HFFc6 (cell line): ENCODE results near the gene PCDHGC4. TPM values are rescaled to one million over a fixed set of nuclear protein-coding genes. Genes with fewer than 3 reads are reported as not detected.
A peak's percentile ranks its signal among the peaks of the same experiment; 100 is the strongest.

Source experiments
- DNase-seq: peaks from one replicate; pipeline ENCODE4 v3.0.0-alpha.2; 2018
- H3K27ac Mint-ChIP-seq: 2 replicates; pipeline ENCODE4 v1.8.0; 2020; ENCODE audit warnings: mild to moderate bottlenecking, mixed read lengths
- H3K27me3 Mint-ChIP-seq: 2 replicates; pipeline ENCODE4 v1.8.0; 2021; ENCODE audit warnings: mild to moderate bottlenecking, moderate library complexity, mixed read lengths; ENCODE audit not compliant: insufficient read depth
- H3K36me3 Mint-ChIP-seq: 2 replicates; pipeline ENCODE4 v1.8.0; 2021; ENCODE audit warnings: low read depth, mixed read lengths
- H3K4me1 Mint-ChIP-seq: 2 replicates; pipeline ENCODE4 v1.8.0; 2020; ENCODE audit warnings: low read depth, mixed read lengths
- H3K4me3 Mint-ChIP-seq: 2 replicates; pipeline ENCODE4 v1.8.0; 2020; ENCODE audit warnings: mild to moderate bottlenecking, moderate library complexity, mixed read lengths
- H3K9me3 Mint-ChIP-seq: 2 replicates; pipeline ENCODE4 v1.8.0; 2020; ENCODE audit warnings: mild to moderate bottlenecking, mixed read lengths
- CTCF ChIP-seq: fragments of 200-600 bp; sonication (generic); IDR thresholded peaks from 2 replicates; pipeline ENCODE4 v1.5.0; 2021; ENCODE audit warnings: antibody characterized with exemption, mild to moderate bottlenecking
- total RNA-seq, 6 experiments: library from RNA; stranded (reverse); fragmentation: NEBNext Ultra II Directional; extraction: Animal tissue kit (Norgen Biotek cat#: 25700); gene quantifications; 2 replicates in 1 of 6; 3 replicates in 5 of 6; pipeline ENCODE4 v1.2.3, GENCODE V29; 2021

PCDHGC4 gene
- total RNA-seq, 6 experiments from 2014 or later = 0.34 to 1.4 (median 0.62) TPM

- Mint-ChIP-seq H3K36me3 (peaks cover 25% of the 10 kb centered on the region; the same call in 1 of the 2 replicates), H3K27me3 (peaks cover 4% of the 10 kb centered on the region), H3K9me3 (no peaks in the 10 kb centered on the region), H3K4me1 (peaks cover 70% of the 10 kb centered on the region), H3K27ac (peak overlapping the region; percentile 91), H3K4me3 (peak overlapping the region; percentile 96)
- peak; percentile 64 for TF ChIP-seq CTCF
- peak; percentile 50 for DNase-seq
Observed at GRCh38 chr5:141478321-141478945, 6.4 kb upstream of the PCDHGC4 start.

GRCh38 chr5:141479776-141480175 is 5.1 kb upstream of the PCDHGC4 start:
- peaks cover 81% of the 10 kb centered on the region for H3K4me1 Mint-ChIP-seq
- TF ChIP-seq CTCF = no peak
- H3K4me3 Mint-ChIP-seq = peak overlapping the region; percentile 33; the same call in 1 of the 2 replicates
- H3K27ac Mint-ChIP-seq = no peak overlapping the region
- peaks cover 30% of the 10 kb centered on the region; the same call in 1 of the 2 replicates for H3K36me3 Mint-ChIP-seq
- no peaks in the 10 kb centered on the region for H3K9me3 Mint-ChIP-seq
- peaks cover 4% of the 10 kb centered on the region for H3K27me3 Mint-ChIP-seq
- no peak for DNase-seq

GRCh38 chr5:141483902-141484301 is 928 bp upstream of the PCDHGC4 start:
- H3K4me3 Mint-ChIP-seq = no peak overlapping the region
- H3K9me3 Mint-ChIP-seq = no peaks in the 10 kb centered on the region
- peak overlapping the region; percentile 4; the same call in 1 of the 2 replicates for H3K27ac Mint-ChIP-seq
- no peak for TF ChIP-seq CTCF
- H3K36me3 Mint-ChIP-seq = peaks cover 34% of the 10 kb centered on the region
- H3K27me3 Mint-ChIP-seq = no peaks in the 10 kb centered on the region; the same call in 1 of the 2 replicates
- H3K4me1 Mint-ChIP-seq = peaks cover 70% of the 10 kb centered on the region
- DNase-seq = no peak

DNA sequence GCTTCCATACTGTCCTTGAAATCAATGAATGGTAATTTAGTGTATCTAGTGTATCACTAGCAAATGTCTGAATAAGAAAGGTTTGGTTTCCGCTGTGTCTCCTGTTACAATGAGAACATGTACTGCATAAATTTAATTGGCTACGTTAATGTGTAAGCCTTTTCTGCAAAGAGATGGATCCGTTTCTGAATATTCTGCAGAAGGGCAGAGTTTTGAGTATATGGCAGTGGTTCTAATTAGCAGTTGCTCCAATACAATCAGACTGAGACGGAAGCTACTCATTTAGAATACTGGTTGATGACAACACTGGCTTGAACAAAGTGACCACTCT is 555 bp upstream of the PCDHGC4 start:
- Mint-ChIP-seq H3K36me3 (peaks cover 34% of the 10 kb centered on the region), H3K27me3 (no peaks in the 10 kb centered on the region; the same call in 1 of the 2 replicates), H3K4me1 (peaks cover 70% of the 10 kb centered on the region), H3K27ac (peak overlapping the region; percentile 4; the same call in 1 of the 2 replicates), H3K9me3 (no peaks in the 10 kb centered on the region), H3K4me3 (no peak overlapping the region)
- no peak for DNase-seq
- TF ChIP-seq CTCF = no peak

- peaks cover 70% of the 10 kb centered on the region for H3K4me1 Mint-ChIP-seq
- DNase-seq = no peak
- H3K27me3 Mint-ChIP-seq = no peaks in the 10 kb centered on the region; the same call in 1 of the 2 replicates
- no peak overlapping the region for H3K4me3 Mint-ChIP-seq
- no peak overlapping the region for H3K27ac Mint-ChIP-seq
- TF ChIP-seq CTCF = no peak
- peaks cover 30% of the 10 kb centered on the region for H3K36me3 Mint-ChIP-seq
- H3K9me3 Mint-ChIP-seq = no peaks in the 10 kb centered on the region
Observed at GRCh38 chr5:141485321-141486055, 658 bp downstream of the PCDHGC4 start.
